Left ventricle myocardium inferior (tissue), 1 donor: ENCODE data around the gene CDH18. TPM values are rescaled to one million over a fixed set of nuclear protein-coding genes. Genes with fewer than 3 reads are reported as not detected.

Experiments used
- DNase-seq: peaks from one replicate; pipeline ENCODE4 v3.0.0-alpha.2; 2020
- H3K27ac ChIP-seq: fragments of 200-600 bp; replicated peaks from 2 replicates; pipeline ENCODE4 v1.8.0; 2021
- H3K27me3 ChIP-seq: fragments of 200-600 bp; 2 replicates; pipeline ENCODE4 v1.8.0; 2021; ENCODE audit warnings: low read depth
- H3K36me3 ChIP-seq: fragments of 200-600 bp; 2 replicates; pipeline ENCODE4 v1.8.0; 2021
- H3K4me1 ChIP-seq: fragments of 200-600 bp; 2 replicates; pipeline ENCODE4 v1.8.0; 2021
- H3K4me3 ChIP-seq: fragments of 200-600 bp; 2 replicates; pipeline ENCODE4 v1.8.0; 2021; ENCODE audit warnings: mild to moderate bottlenecking, moderate library complexity
- H3K9me3 ChIP-seq: fragments of 200-600 bp; replicated peaks from 2 replicates; pipeline ENCODE4 v1.8.0; 2021
- CTCF ChIP-seq: fragments of 200-600 bp; IDR thresholded peaks from 2 replicates; pipeline ENCODE4 v1.8.0; 2021; ENCODE audit warnings: antibody characterized with exemption, mild to moderate bottlenecking, borderline replicate concordance
- intact Hi-C: fragments of 100-400 bp; cut with micrococcal nuclease; formaldehyde crosslinking; loops from one replicate; pipeline ENCODE4 v1.11.0; 2022
- total RNA-seq: library from RNA; stranded (reverse); fragmentation: NEBNext Ultra II Directional; extraction: Animal tissue kit (Norgen Biotek cat#: 25700); gene quantifications from one replicate; pipeline ENCODE4 v1.2.1, GENCODE V29; 2021
- donor health status: DM: no; HTN: yes; CAD: no; lungs with severe emphysema.

CDH18 gene
- total RNA-seq, 1 donor from 2014 or later: not detected

DNA sequence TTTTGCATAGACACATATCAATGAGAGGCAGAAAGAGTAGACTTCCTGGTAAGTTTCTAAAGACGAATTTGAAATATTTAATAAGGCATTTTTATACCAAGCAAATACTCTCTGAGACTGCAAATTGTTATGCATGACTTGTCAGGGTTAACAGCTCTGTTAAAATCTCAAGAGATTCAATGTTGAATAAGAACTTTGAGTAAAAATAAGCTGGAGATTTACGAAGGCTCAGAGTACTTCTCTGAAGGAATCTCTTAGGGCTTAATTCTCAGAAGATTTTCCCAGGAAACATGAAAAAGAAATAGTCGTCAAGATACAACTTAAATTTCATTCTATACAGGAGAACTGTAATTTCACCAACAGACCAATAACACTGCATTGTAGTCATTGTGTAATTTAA, 259.4 kb downstream of the CDH18 start:
- no peak overlapping the region for H3K27ac ChIP-seq
- H3K4me1 ChIP-seq: no peaks in the 10 kb centered on the region
- peaks cover 16% of the 10 kb centered on the region for H3K9me3 ChIP-seq
- H3K36me3 ChIP-seq: no peaks in the 10 kb centered on the region
- intact Hi-C loops: no loop called here
- no peak overlapping the region for H3K4me3 ChIP-seq
- no peaks in the 10 kb centered on the region for H3K27me3 ChIP-seq
- no peak for TF ChIP-seq CTCF
- DNase-seq: no peak

DNA sequence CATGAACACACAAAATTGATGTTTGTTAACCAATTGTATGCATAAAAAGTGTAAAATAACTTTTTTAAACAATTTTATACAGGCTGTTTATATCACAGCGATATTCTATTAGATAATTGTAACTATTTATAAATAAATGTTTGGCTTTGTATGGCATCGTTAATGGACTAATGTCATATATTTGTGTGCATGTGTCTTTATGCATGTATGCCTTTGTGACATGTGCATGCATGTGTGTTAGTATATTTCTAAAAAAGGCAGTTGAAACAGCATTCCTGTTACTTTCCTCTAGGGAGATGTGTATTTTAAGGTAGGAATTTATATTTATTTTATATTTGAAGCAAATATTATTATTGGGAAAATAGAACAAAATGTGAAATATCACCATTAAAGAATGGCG, 268.9 kb downstream of the CDH18 start:
- DNase-seq: no peak
- Histone ChIP-seq H3K4me1 (no peaks in the 10 kb centered on the region), H3K36me3 (no peaks in the 10 kb centered on the region), H3K9me3 (peaks cover 21% of the 10 kb centered on the region), H3K4me3 (no peak overlapping the region), H3K27ac (no peak overlapping the region), H3K27me3 (no peaks in the 10 kb centered on the region)
- TF ChIP-seq CTCF: no peak
- intact Hi-C loops: no loop called here

DNA sequence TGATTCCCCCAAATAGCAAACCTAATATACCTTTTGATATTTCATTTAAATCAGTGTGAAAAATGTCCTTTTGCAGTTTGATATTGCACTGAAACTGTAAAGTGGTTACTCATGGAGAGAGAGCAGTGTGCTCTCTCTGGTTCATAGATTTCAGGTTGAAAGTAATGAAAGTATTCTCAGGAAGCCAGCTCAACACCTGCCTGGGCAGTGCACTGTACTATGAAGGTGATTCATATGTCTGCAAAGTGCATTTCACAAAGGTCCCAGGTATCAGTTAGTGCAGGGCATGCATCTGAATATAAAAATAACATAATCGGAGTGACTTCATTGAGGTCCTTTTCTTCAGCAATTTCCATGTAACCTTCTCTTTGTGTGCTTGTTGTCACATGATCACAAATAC, 274.3 kb downstream of the CDH18 start:
- Histone ChIP-seq H3K27ac (no peak overlapping the region), H3K36me3 (no peaks in the 10 kb centered on the region), H3K27me3 (no peaks in the 10 kb centered on the region), H3K4me1 (no peaks in the 10 kb centered on the region), H3K9me3 (peaks cover 4% of the 10 kb centered on the region), H3K4me3 (no peak overlapping the region)
- TF ChIP-seq CTCF: no peak
- DNase-seq: no peak
- intact Hi-C loops: no loop called here

- no peaks in the 10 kb centered on the region for H3K36me3 ChIP-seq
- TF ChIP-seq CTCF: no peak
- no peak overlapping the region for H3K4me3 ChIP-seq
- no peaks in the 10 kb centered on the region for H3K4me1 ChIP-seq
- intact Hi-C loops: no loop called here
- no peak for DNase-seq
- H3K27me3 ChIP-seq: no peaks in the 10 kb centered on the region
- H3K9me3 ChIP-seq: peaks cover 13% of the 10 kb centered on the region
- H3K27ac ChIP-seq: no peak overlapping the region
Measured at GRCh38 chr5:19709403-19709802, 278.6 kb downstream of the CDH18 start.

- Histone ChIP-seq H3K9me3 (peaks cover 24% of the 10 kb centered on the region), H3K4me3 (no peak overlapping the region), H3K36me3 (no peaks in the 10 kb centered on the region), H3K27me3 (no peaks in the 10 kb centered on the region), H3K27ac (no peak overlapping the region), H3K4me1 (no peaks in the 10 kb centered on the region)
- DNase-seq: no peak
- TF ChIP-seq CTCF: no peak
- intact Hi-C loops: no loop called here
Measured at GRCh38 chr5:19706776-19707175, 281.2 kb downstream of the CDH18 start.

DNA sequence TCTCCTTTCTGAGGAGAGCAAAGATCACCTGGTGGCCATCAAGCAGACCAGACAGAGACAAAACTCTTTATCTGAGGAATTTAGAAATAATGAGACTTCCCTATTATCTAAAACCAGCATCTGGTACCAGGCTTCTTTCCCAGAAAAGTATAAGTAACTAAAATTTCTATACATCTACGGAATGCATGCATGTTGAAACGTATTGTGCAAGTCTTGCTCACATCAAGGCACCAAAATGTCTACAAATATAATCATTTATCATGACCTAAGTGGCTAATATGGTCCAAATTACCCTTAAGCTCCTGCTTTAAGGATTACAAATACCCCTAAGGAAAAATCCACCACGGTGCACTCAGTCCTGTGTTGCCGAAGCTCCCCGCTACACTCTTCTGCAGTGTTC, 286.3 kb downstream of the CDH18 start:
- Histone ChIP-seq H3K36me3 (no peaks in the 10 kb centered on the region), H3K27me3 (no peaks in the 10 kb centered on the region), H3K4me1 (no peaks in the 10 kb centered on the region), H3K9me3 (peaks cover 15% of the 10 kb centered on the region), H3K4me3 (no peak overlapping the region), H3K27ac (no peak overlapping the region)
- TF ChIP-seq CTCF: no peak
- no peak for DNase-seq
- intact Hi-C loops: no loop called here
